DMS79 treated with DMSO at 0.1 percent for 48 hours (cell line): ENCODE measurements around the gene CHRNA3.

Experiments
- DNase-seq: peaks from one replicate; lab custom pipeline; 2025; lab: John Stamatoyannopoulos, UW

The CHRNA3 gene

GRCh38 chr15:78620527-78621421 is at the start of gene CHRNA3:
Gene CHRNA3 (minus strand): TSS chr15:78620996. CDS start chr15:78620794, 202 bp downstream.
- DNase-seq, result no peak

GRCh38 chr15:78668987-78669386 is 48.2 kb upstream of the CHRNA3 start:
- no peak for DNase-seq

GRCh38 chr15:78667578-78668236 is 46.9 kb upstream of the CHRNA3 start:
- no peak for DNase-seq

- DNase-seq, result no peak
Observed at GRCh38 chr15:78666010-78666409, 45.2 kb upstream of the CHRNA3 start.

- DNase-seq, result no peak
Observed at GRCh38 chr15:78663703-78664102, 42.9 kb upstream of the CHRNA3 start.

- DNase-seq, result no peak
Observed at GRCh38 chr15:78662028-78662427, 41.2 kb upstream of the CHRNA3 start.

DNA sequence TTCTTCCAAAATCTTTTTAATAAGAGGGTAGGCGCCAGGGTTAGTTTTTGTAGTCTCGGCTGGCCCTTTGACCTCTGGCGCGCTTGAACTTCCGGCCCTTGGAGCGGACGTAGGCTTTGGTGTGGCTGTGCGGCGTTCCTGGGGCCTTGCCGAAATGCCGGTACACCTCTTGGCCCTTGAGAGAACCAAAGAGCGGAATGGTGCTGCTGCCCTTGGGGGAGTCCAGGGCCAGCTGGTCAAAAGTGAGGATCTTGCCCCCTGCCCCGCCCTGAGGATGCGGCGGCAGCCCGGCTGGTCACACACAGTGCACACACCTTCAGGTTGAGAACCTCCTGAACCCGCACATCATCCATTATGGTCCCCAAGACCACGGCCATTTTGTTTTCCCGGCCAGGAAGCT is 40.2 kb upstream of the CHRNA3 start:
- DNase-seq, result no peak

DNA sequence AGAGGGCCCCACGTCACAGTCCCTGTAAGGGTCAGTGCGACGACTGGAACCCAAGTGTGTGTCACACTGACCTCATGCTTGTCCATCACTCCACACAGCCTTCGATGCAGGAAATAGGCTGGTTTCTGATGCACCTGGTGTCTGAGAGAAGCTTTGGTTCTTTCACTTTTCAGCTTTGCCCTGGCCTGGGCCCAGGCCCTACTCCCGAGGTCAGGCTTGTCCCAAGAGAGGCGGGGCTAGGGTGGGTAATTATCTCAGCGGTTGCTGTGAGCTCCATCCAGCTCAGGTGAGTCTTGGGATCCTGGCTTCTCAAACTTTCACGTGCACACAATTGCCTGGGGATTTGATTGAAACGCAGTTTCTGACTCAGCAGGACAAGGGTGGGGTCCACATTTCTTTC is 39.8 kb upstream of the CHRNA3 start:
- no peak for DNase-seq

DNA sequence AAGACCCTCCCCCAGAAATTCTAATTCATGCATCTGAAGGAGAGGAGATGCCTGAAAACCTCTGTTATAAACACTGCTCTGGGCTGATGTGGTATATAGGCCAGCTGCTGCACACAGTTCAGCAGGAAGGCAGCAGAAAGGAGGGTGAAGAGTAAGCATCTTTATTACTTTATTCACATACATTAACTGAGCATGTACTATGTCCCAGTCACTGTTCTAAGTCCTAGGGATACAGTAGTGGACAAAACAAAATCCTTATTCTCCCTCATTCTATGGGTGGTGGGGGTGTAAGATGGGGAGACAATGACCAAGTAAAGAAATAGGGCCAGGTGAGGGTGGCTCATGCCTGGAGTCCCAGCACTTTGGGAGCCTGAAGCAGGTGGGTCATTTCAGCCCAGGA is 38.0 kb upstream of the CHRNA3 start:
- no peak for DNase-seq

DNA sequence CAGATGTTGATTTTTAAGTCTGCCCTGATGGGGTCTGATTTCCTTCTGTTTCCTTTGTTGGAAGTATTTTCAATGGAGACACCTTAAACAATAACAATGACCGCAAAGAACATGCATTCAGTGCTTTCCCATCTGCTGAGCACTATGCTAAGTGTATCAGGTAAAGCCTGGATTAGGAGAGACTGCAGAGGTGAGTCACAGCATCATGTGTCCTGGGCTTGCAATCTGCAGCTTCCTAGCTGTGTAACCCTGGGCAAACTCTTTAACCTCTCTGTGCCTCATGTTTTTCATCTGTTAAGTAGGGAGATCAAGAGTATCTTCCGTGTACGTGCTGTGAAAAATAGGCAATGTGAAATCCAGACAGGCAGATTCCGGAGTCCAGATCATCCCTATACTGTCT is 33.5 kb upstream of the CHRNA3 start:
- no peak for DNase-seq

GRCh38 chr15:78651930-78652615 is 31.3 kb upstream of the CHRNA3 start:
- no peak for DNase-seq

DNA sequence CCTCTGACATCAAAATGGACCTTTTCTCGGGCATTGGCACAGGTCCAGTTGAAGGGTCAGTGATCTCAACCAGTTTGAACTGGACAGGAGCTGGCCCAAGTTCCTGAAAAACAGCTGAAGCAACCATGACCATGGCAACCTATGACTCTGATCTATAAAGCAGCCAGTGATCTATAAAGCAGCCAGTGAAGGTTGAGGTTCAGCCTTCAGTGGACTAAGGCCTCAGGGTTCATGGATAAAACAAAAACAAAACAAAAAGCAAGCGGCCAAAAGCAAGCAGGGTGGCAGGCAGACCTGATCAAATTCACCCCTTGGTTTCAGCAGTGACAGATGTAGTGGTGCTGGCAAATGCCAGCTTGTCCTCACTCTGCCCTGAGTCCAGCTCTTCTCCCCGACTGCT is 30.2 kb upstream of the CHRNA3 start:
- no peak for DNase-seq

DNA sequence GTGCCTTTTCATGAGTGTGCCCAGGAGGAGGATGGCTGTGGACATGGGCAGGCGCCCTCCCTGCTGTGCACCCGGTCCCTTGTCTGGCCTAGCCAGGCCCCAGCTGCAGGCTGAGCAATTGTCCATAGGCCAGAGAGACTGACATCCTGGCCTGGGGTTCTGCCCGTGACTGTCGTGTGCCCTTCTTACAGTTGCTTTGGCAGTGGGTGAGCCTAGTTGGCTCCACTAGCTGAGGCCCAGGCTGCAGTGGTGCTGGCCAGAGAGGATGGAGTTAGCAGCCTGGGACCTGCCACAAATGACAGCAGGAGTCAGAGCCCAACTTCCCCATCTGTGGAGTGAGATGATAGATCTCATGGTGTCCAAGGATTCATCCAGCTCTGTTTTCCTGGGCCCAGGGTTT is 29.2 kb upstream of the CHRNA3 start:
- DNase-seq, result no peak

- DNase-seq, result no peak
Observed at GRCh38 chr15:78645009-78645408, 24.2 kb upstream of the CHRNA3 start.

DNA sequence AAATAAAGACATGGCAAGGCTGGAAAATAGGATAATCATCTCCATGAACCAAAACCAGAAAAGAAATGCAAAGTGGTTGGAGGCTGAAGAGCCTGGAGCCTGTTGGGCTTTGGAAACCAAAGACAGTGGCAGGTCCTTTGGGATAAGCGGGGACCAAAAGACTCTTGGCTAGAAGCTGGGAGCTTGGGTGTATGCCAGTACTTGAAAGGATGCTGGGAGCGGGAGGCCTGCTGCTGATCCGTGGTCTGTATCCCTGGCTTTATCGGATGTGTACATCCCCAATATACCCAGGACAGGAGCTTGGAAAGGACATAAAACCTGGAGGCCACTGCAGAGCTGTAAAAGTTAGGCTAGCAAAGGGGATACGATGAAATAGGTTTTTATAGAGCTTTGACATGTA is 21.5 kb upstream of the CHRNA3 start:
- no peak for DNase-seq

GRCh38 chr15:78641749-78642275 is 21.0 kb upstream of the CHRNA3 start:
- DNase-seq, result no peak

GRCh38 chr15:78641102-78641748 is 20.4 kb upstream of the CHRNA3 start, which contains the start of gene CHRNB4:
Gene CHRNB4 (minus strand): TSS chr15:78641210. CDS start chr15:78641133, 77 bp downstream.
- no peak for DNase-seq

DNA sequence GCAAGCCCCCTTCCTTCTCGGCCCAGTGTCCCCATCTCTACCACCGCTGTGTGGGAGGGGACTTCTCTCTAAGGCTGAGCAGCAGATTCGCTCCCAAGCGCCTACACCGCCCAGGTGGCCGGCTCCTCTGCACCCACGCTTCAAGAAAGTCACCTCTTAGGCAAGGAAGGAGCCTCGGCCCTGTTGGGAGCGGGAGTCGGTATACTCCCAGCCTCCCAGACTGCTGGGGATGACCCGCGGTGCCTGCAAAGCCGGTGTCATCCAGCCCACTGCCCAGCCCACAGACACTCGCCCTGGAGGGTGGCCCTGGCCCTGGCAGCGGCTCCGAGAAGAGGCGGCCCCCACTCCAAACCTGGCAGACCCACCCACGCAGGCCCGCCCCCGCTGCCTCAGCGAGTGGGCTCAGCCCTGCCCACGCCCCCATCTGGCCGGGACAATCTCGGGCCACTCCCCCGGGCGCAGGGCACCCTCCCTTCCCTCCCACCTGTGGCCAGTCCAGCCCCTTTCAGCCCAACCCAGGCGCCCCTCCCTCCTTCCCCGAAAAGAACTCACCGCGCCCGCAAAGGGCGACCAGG is 19.8 kb upstream of the CHRNA3 start:
- DNase-seq, result no peak

DNA sequence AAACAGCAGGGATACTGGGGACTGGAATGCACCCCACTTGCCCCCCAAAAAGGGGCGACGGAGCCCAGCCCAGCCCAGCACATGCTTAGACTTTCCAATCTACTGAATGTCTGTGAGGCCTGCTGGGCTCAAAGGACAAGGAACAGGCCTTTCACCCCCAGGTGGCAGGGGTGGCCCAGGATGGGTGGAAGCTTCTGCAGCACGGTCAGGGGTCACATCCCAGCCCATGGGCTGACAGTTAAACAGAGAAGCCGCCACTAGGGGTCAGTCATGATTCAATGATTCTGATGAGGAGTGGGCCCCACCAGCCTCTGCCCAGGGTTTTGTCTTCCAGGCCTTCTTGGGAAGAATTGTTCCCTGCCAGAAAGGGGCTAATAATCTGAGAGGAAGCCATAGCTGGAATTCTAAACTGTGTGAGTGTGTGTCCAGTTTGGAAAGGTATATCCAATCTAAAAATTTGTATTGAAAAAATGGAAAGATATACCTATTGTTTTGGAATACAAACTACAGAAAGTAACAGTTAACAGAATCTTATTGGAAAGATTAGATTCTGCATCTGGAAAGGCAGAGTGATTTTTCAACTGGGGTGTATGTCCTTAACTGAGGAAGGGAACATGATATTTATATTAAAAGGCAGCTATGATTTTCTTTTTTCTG is 18.0 kb upstream of the CHRNA3 start:
- DNase-seq, result peak; percentile 45

GRCh38 chr15:78637776-78638435 is 17.1 kb upstream of the CHRNA3 start:
- peak; percentile 31 for DNase-seq
